ENCODE results near the gene NGEF.

The NGEF gene

GRCh38 chr2:233035426-233036161 lies 22.5 kb upstream of the NGEF start:
- no peak for DNase-seq
- Mint-ChIP-seq H3K4me1 (ENCODE audit: low read depth) (peaks cover 8% of the 10 kb centered on the region), H3K9me3 (no peaks in the 10 kb centered on the region), H3K27me3 (no peaks in the 10 kb centered on the region), H3K36me3 (ENCODE audit: low read depth) (no peaks in the 10 kb centered on the region), H3K4me3 (no peak overlapping the region), H3K27ac (no peak overlapping the region)

DNA sequence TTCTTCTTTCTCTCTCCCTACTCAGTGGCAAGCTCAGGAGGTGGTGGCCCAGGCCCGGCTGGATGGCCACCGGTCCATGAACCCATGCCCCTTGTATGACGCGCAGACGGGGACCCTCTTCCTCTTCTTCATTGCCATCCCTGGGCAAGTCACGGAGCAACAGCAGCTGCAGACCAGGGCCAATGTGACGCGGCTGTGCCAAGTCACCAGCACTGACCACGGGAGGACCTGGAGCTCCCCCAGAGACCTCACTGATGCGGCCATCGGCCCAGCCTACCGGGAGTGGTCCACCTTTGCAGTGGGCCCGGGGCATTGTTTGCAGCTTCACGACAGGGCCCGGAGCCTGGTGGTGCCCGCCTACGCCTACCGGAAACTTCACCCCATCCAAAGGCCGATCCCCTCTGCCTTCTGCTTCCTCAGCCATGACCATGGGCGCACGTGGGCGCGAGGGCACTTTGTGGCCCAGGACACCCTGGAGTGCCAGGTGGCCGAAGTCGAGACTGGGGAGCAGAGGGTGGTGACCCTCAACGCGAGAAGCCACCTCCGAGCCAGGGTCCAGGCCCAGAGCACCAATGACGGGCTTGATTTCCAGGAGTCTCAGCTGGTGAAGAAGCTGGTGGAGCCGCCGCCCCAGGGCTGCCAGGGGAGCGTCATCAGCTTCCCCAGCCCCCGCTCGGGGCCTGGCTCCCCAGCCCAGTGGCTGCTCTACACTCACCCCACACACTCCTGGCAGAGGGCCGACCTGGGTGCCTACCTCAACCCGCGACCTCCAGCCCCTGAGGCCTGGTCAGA lies 21.2 kb upstream of the NGEF start:
- H3K4me1 Mint-ChIP-seq (ENCODE audit: low read depth) = peaks cover 8% of the 10 kb centered on the region
- DNase-seq = no peak
- H3K4me3 Mint-ChIP-seq = no peak overlapping the region
- H3K9me3 Mint-ChIP-seq = no peaks in the 10 kb centered on the region
- no peaks in the 10 kb centered on the region for H3K27me3 Mint-ChIP-seq
- no peaks in the 10 kb centered on the region for H3K36me3 Mint-ChIP-seq (ENCODE audit: low read depth)
- no peak overlapping the region for H3K27ac Mint-ChIP-seq

GRCh38 chr2:233033672-233034071 lies 20.6 kb upstream of the NGEF start:
- Mint-ChIP-seq H3K27ac (no peak overlapping the region), H3K4me1 (ENCODE audit: low read depth) (peaks cover 8% of the 10 kb centered on the region), H3K27me3 (no peaks in the 10 kb centered on the region), H3K4me3 (no peak overlapping the region), H3K36me3 (ENCODE audit: low read depth) (no peaks in the 10 kb centered on the region), H3K9me3 (no peaks in the 10 kb centered on the region)
- no peak for DNase-seq

DNA sequence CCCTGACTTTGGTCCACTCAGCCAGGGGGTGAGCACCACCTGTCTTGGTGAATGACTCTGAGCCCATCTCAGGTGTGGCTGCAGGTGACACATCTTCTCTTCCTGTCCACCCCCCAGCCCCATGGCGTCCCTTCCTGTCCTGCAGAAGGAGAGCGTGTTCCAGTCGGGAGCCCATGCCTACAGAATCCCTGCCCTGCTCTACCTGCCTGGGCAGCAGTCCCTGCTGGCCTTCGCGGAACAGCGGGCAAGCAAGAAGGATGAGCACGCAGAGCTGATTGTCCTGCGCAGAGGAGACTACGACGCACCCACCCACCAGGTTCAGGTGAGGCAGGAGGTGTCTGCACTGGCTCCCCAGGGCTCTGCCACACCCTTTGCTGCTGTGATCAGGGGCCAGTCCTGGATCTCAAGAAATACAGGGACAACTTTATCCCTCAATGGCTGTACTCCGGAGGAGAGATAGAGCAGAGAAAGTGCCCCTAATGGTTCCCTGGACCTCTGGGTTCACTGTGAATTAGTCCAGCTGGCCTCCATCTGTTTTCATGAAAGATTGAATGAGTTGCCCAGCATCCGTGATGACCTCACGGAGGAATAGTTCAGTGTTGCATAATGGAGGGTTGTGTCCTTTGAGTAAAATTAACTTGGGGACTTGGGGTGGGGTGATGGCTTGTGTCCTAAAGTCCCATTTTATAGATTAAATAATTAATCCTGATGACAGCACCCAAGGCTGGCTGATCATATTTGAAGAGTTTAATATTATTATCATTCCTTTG lies 19.7 kb upstream of the NGEF start, which contains the start of gene NEU2:
TSS of gene NEU2 (plus strand) at position 122 of the 770 bp plus-strand sequence. CDS start at position 122, 0 bp downstream.
- Mint-ChIP-seq H3K36me3 (ENCODE audit: low read depth) (no peaks in the 10 kb centered on the region), H3K4me1 (ENCODE audit: low read depth) (peaks cover 8% of the 10 kb centered on the region), H3K27me3 (no peaks in the 10 kb centered on the region), H3K27ac (no peak within 1 kb of the TSS), H3K4me3 (no peak within 1 kb of the TSS), H3K9me3 (no peaks in the 10 kb centered on the region)
- peak; percentile 12 for DNase-seq

GRCh38 chr2:233031556-233032500 lies 18.8 kb upstream of the NGEF start:
- Mint-ChIP-seq H3K27me3 (no peaks in the 10 kb centered on the region), H3K27ac (no peak overlapping the region), H3K9me3 (no peaks in the 10 kb centered on the region), H3K4me1 (ENCODE audit: low read depth) (peaks cover 8% of the 10 kb centered on the region), H3K36me3 (ENCODE audit: low read depth) (no peaks in the 10 kb centered on the region), H3K4me3 (no peak overlapping the region)
- no peak for DNase-seq

- Mint-ChIP-seq H3K4me1 (ENCODE audit: low read depth) (peaks cover 8% of the 10 kb centered on the region), H3K27ac (no peak overlapping the region), H3K9me3 (no peaks in the 10 kb centered on the region), H3K36me3 (ENCODE audit: low read depth) (no peaks in the 10 kb centered on the region), H3K4me3 (no peak overlapping the region), H3K27me3 (no peaks in the 10 kb centered on the region)
- no peak for DNase-seq
These were observed 16.3 kb upstream of the NGEF start for GRCh38 chr2:233029321-233029720.

GRCh38 chr2:233026198-233026813 lies 13.2 kb upstream of the NGEF start:
- H3K36me3 Mint-ChIP-seq (ENCODE audit: low read depth) = no peaks in the 10 kb centered on the region
- H3K27me3 Mint-ChIP-seq = no peaks in the 10 kb centered on the region
- H3K27ac Mint-ChIP-seq = no peak overlapping the region
- no peak overlapping the region for H3K4me3 Mint-ChIP-seq
- no peak for DNase-seq
- no peaks in the 10 kb centered on the region for H3K4me1 Mint-ChIP-seq (ENCODE audit: low read depth)
- H3K9me3 Mint-ChIP-seq = no peaks in the 10 kb centered on the region

GRCh38 chr2:233025706-233026105 lies 12.7 kb upstream of the NGEF start:
- H3K9me3 Mint-ChIP-seq = no peaks in the 10 kb centered on the region
- H3K36me3 Mint-ChIP-seq (ENCODE audit: low read depth) = no peaks in the 10 kb centered on the region
- H3K4me3 Mint-ChIP-seq = no peak overlapping the region
- no peaks in the 10 kb centered on the region for H3K27me3 Mint-ChIP-seq
- no peaks in the 10 kb centered on the region for H3K4me1 Mint-ChIP-seq (ENCODE audit: low read depth)
- no peak overlapping the region for H3K27ac Mint-ChIP-seq
- DNase-seq = no peak

DNA sequence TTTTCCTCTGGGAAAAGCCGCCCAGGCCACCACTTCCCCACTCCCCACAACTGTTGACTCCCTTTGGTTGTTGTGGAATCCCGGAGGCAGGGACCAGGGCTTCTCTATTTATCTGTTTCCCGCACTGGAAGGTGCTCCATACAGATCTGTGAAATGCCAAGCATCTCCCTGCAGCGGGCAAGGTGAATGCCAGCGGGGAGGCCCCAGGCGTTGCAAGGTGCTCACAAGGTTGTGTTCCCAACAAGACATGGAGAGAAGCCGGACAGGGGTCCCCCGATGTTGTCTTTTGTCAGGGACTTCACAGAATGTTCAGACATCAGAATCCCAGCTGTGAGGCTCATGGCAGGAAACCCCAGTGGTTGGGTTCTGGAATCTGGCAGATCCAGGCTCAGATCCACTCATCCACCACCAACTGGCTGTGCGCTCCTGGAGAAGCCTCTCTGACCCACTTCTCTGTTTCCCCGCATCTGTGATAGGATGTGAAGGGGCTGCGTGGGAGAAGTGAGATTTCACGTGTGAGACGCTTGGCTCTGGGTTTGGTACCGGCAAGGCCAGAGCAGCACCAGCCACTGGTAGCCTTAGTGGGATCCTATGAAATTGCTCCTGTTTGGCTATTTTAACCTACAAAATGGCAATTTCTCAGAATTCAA lies 10.8 kb upstream of the NGEF start:
- no peak overlapping the region for H3K4me3 Mint-ChIP-seq
- no peak overlapping the region for H3K27ac Mint-ChIP-seq
- no peaks in the 10 kb centered on the region for H3K9me3 Mint-ChIP-seq
- no peaks in the 10 kb centered on the region for H3K27me3 Mint-ChIP-seq
- no peak for DNase-seq
- no peaks in the 10 kb centered on the region for H3K4me1 Mint-ChIP-seq (ENCODE audit: low read depth)
- no peaks in the 10 kb centered on the region for H3K36me3 Mint-ChIP-seq (ENCODE audit: low read depth)

DNA sequence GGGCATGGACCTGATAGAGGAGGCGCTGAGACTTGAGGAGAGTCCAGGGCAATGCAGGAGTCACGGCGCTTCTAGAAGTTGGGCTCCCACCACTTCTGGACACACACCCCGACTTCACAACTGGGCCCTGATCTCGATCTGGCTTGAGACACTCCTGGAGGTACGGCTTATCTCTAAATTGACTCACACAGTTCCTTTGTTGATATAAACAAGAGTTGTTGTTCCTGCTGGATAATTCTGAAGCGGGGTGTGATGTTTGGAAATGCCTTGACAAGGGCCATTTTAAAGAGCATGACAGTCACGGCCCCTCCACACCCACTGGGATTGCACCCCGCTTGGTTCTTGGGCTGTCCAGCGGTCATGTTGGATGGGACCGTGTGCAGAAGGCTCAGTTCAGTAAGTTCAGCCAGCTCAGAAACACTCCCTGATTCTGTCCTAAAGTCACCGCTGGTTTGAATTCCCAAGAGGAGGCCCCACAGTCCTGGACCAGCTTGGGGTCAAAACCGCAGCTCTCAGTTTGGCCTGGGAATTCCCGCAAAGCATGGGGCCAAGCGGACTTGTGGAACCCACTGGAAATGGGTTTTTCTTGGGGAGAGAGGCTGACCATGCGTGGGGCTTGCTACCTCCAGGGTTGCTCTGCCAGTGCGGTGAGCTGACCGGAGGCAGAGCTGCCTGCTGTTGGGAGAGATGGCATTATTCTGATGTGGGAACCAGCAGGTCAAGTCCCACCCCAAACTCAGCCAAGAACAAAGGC lies 10.1 kb upstream of the NGEF start:
- no peaks in the 10 kb centered on the region for H3K27me3 Mint-ChIP-seq
- DNase-seq = no peak
- no peak overlapping the region for H3K27ac Mint-ChIP-seq
- H3K4me1 Mint-ChIP-seq (ENCODE audit: low read depth) = no peaks in the 10 kb centered on the region
- no peaks in the 10 kb centered on the region for H3K36me3 Mint-ChIP-seq (ENCODE audit: low read depth)
- no peaks in the 10 kb centered on the region for H3K9me3 Mint-ChIP-seq
- H3K4me3 Mint-ChIP-seq = no peak overlapping the region

- H3K9me3 Mint-ChIP-seq = peaks cover under 1% of the 10 kb centered on the region
- H3K4me1 Mint-ChIP-seq (ENCODE audit: low read depth) = no peaks in the 10 kb centered on the region
- no peaks in the 10 kb centered on the region for H3K36me3 Mint-ChIP-seq (ENCODE audit: low read depth)
- H3K27ac Mint-ChIP-seq = no peak overlapping the region
- no peaks in the 10 kb centered on the region for H3K27me3 Mint-ChIP-seq
- no peak overlapping the region for H3K4me3 Mint-ChIP-seq
- no peak for DNase-seq
These were observed 9.5 kb upstream of the NGEF start for GRCh38 chr2:233022561-233022960.

DNA sequence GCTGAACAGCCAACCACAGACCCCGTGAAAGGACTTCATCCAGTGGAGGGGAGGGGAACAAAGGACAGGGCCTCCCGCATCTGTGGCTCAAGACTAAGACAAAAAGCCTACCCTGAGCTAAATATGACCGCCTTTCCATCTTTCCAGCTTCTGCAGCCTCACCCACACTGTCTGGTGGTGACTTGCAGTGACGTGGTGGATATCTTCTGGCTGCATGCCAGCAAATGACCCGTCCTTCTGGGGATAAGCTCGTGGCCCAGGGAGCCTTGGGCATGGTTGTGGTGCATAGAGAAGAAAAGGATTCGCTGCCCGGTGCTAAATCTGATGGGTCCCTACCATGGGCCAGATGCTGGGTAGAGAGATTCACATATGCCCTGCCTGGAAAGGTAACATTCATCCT lies 8.7 kb upstream of the NGEF start:
- Mint-ChIP-seq H3K27ac (no peak overlapping the region), H3K27me3 (no peaks in the 10 kb centered on the region), H3K9me3 (peaks cover 4% of the 10 kb centered on the region), H3K36me3 (ENCODE audit: low read depth) (no peaks in the 10 kb centered on the region), H3K4me3 (no peak overlapping the region), H3K4me1 (ENCODE audit: low read depth) (no peaks in the 10 kb centered on the region)
- no peak for DNase-seq

DNA sequence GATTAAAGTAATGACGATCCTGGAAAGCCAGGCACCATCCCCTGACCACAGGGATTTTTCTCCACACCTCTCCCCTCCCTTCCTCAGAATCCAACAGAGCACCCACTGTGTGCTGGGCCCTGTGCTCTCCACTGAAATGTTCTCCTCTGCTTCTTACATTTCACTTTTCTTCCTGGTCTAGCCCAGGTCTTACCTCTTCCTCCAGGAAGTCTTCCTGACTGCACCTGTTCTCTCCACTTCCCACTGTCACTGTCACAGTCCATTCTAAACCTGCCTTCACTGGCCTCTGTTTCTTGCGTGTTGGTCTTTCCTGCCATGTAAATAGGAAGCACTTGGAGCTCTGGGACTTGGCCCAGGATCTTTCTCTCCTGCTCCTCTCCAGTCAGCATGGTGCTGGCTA lies 7.4 kb upstream of the NGEF start:
- H3K27ac Mint-ChIP-seq = no peak overlapping the region
- peaks cover 4% of the 10 kb centered on the region for H3K9me3 Mint-ChIP-seq
- H3K4me3 Mint-ChIP-seq = no peak overlapping the region
- H3K4me1 Mint-ChIP-seq (ENCODE audit: low read depth) = no peaks in the 10 kb centered on the region
- no peaks in the 10 kb centered on the region for H3K27me3 Mint-ChIP-seq
- H3K36me3 Mint-ChIP-seq (ENCODE audit: low read depth) = no peaks in the 10 kb centered on the region
- no peak for DNase-seq
